HCT116 (cell line): Measurements from ENCODE around the gene ANXA2. TPM values are rescaled to one million over a fixed set of nuclear protein-coding genes. Genes with fewer than 3 reads are reported as not detected.

ENCODE experiments used
- ATAC-seq: fragments of 200-7000 bp; cut with Tn5 transposase; 2 replicates; pipeline ENCODE4 v1.9.1; 2020; ENCODE audit warnings: mild to moderate bottlenecking, moderate library complexity
- BruUV-seq: library from RNA; stranded (reverse); fragments of 400-500 nt; replicated peaks from 2 replicates; lab custom pipeline; 2021; lab: Mats Ljungman, UMichigan
- CTCF ChIA-PET: fragments of 300-600 bp; sonication (Branson Sonifier 250); formaldehyde crosslinking; loops from one replicate; lab custom pipeline; 2021; ENCODE audit warnings: antibody characterized with exemption; lab: Charles Lee
- POLR2A ChIA-PET: fragments of 300-600, 350-600 bp; sonication (Branson Sonifier 250); formaldehyde crosslinking; loops from one replicate; lab custom pipeline; 2021; ENCODE audit warnings: antibody characterized with exemption; lab: Charles Lee
- RAD21 ChIA-PET, 2 experiments: fragments of 300-600 bp; sonication (Branson Sonifier 250); formaldehyde crosslinking; loops; one replicate each; lab custom pipeline; 2023; ENCODE audit warnings: low total read pairs in 2 of 2; ENCODE audit not compliant: uncharacterized antibody in 2 of 2, unreplicated experiment in 2 of 2, low non-redundant PET in 1 of 2; lab: Charles Lee
- DNase-seq: peaks from one replicate; pipeline ENCODE4 v3.0.0-alpha.2; 2010; ENCODE audit warnings: low read depth, low spot score
- H2AFZ ChIP-seq: fragments of 200-600 bp; shearing (Covaris generic), sonication (generic); 2 replicates; pipeline ENCODE4 v1.6.1; 2017; ENCODE audit warnings: low read depth, mixed run types, mixed read lengths, antibody characterized with exemption, low read length; ENCODE audit not compliant: poor library complexity, severe bottlenecking
- H3K27ac ChIP-seq: 2 replicates; pipeline ENCODE4 v1.5.1; 2012; ENCODE audit warnings: low read depth, low read length
- H3K27me3 ChIP-seq: fragments of 200-600 bp; sonication (generic); 2 replicates; pipeline ENCODE4 v1.6.1; 2016; ENCODE audit warnings: mixed run types, low read length, mixed read lengths; ENCODE audit not compliant: insufficient read depth
- H3K36me3 ChIP-seq, 2 experiments: fragments of 200-500 bp in 1 of 2; fragments of 200-600 bp in 1 of 2; sonication (Bioruptor generic) in 1 of 2; sonication (generic) in 1 of 2; 2 replicates each; pipeline versions ENCODE4 v1.5.1 to v1.6.1; 2014 to 2016; ENCODE audit warnings: low read length in 2 of 2, inconsistent platforms in 1 of 2, mixed read lengths in 1 of 2, mixed run types in 1 of 2; ENCODE audit not compliant: insufficient read depth in 2 of 2, control insufficient read depth in 1 of 2
- H3K4me1 ChIP-seq, 2 experiments: fragments of 200-600 bp in 1 of 2; sonication (generic) in 1 of 2; 2 replicates each; pipeline versions ENCODE4 v1.5.1 to v1.6.1; 2012 to 2017; ENCODE audit warnings: low read length in 2 of 2, inconsistent platforms in 1 of 2, mild to moderate bottlenecking in 1 of 2, mixed read lengths in 1 of 2, mixed run types in 1 of 2, moderate library complexity in 1 of 2; ENCODE audit not compliant: insufficient read depth in 2 of 2, control insufficient read depth in 1 of 2
- H3K4me2 ChIP-seq: fragments of 200-600 bp; sonication (generic); 2 replicates; pipeline ENCODE4 v1.6.1; 2017; ENCODE audit warnings: mixed run types, low read length, mixed read lengths
- H3K4me3 ChIP-seq, 2 experiments: fragments of 200-600 bp in 1 of 2; sonication (generic) in 1 of 2; replicated peaks in 1 of 2; 2 replicates each; pipeline ENCODE4 v1.5.1; 2011 to 2016; ENCODE audit warnings: low read length in 2 of 2, control low read depth in 1 of 2, low read depth in 1 of 2, mild to moderate bottlenecking in 1 of 2, mixed read lengths in 1 of 2, mixed run types in 1 of 2
- H3K79me2 ChIP-seq: fragments of 200-600 bp; sonication (generic); 2 replicates; pipeline ENCODE4 v1.6.1; 2017; ENCODE audit warnings: mild to moderate bottlenecking, mixed run types, low read length, moderate library complexity, mixed read lengths; ENCODE audit not compliant: insufficient read depth
- H3K9ac ChIP-seq: fragments of 200-600 bp; sonication (generic); 2 replicates; pipeline ENCODE4 v1.6.1; 2016; ENCODE audit warnings: low read length, mixed read lengths
- H3K9me2 ChIP-seq: fragments of 200-600 bp; sonication (generic), shearing (Covaris generic); 2 replicates; pipeline ENCODE4 v1.6.1; 2017; ENCODE audit warnings: mixed run types, mild to moderate bottlenecking, moderate library complexity; ENCODE audit not compliant: insufficient read depth
- H3K9me3 ChIP-seq, 2 experiments: fragments of 200-500 bp in 1 of 2; fragments of 200-600 bp in 1 of 2; sonication (Bioruptor generic) in 1 of 2; sonication (generic) in 1 of 2; 2 replicates each; pipeline ENCODE4 v1.6.1; 2014 to 2017; ENCODE audit warnings: low read length in 2 of 2, mixed read lengths in 2 of 2, inconsistent platforms in 1 of 2, low read depth in 1 of 2, mild to moderate bottlenecking in 1 of 2, mixed run types in 1 of 2, moderate library complexity in 1 of 2; ENCODE audit not compliant: control insufficient read depth in 1 of 2, insufficient read depth in 1 of 2
- H4K20me1 ChIP-seq: fragments of 200-600 bp; sonication (generic), shearing (Covaris generic); 2 replicates; pipeline ENCODE4 v1.6.1; 2017; ENCODE audit warnings: mixed run types, mild to moderate bottlenecking, moderate library complexity; ENCODE audit not compliant: insufficient read depth
- CEBPB ChIP-seq: IDR thresholded peaks from 2 replicates; pipeline ENCODE4 v1.6.1; 2012; ENCODE audit warnings: low read depth
- ELF1 ChIP-seq: IDR thresholded peaks from 2 replicates; pipeline ENCODE4 v1.6.1; 2012; ENCODE audit warnings: low read depth, borderline replicate concordance
- EZH2phosphoT487 ChIP-seq: fragments of 200-600 bp; IDR thresholded peaks from 2 replicates; pipeline ENCODE4 v1.6.1; 2018; ENCODE audit warnings: antibody characterized with exemption, borderline replicate concordance
- JUND ChIP-seq: IDR thresholded peaks from 2 replicates; pipeline ENCODE4 v1.6.1; 2012
- POLR2AphosphoS5 ChIP-seq: IDR thresholded peaks from 2 replicates; pipeline ENCODE4 v1.6.1; 2011; ENCODE audit warnings: mild to moderate bottlenecking, low read depth, low read length, moderate library complexity
- RAD21 ChIP-seq: IDR thresholded peaks from 2 replicates; pipeline ENCODE4 v1.6.1; 2012; ENCODE audit warnings: low read depth, mild to moderate bottlenecking
- SIN3A ChIP-seq: IDR thresholded peaks from 2 replicates; pipeline ENCODE4 v1.6.1; 2012; ENCODE audit warnings: low read depth
- YY1 ChIP-seq: IDR thresholded peaks from 2 replicates; pipeline ENCODE4 v1.6.1; 2011; ENCODE audit warnings: low read length, low read depth, moderate library complexity, mild to moderate bottlenecking; ENCODE audit not compliant: insufficient replicate concordance; ENCODE audit errors: extremely low read depth
- ZFX ChIP-seq: fragments of 450-650 bp; IDR thresholded peaks from 2 replicates; pipeline ENCODE4 v1.6.1; 2017
- intact Hi-C: fragments of 100-400 bp; cut with micrococcal nuclease; formaldehyde crosslinking; loops from 2 replicates; pipeline ENCODE4 v1.10.0; 2022
- total RNA-seq: library from RNA; stranded (reverse); gene quantifications from one replicate; pipeline ENCODE4 v1.2.1, GENCODE V29; 2021; ENCODE audit not compliant: unreplicated experiment
- TF ChIP-seq, protein P1 (sequence below): IDR thresholded peaks from 2 replicates; pipeline ENCODE4 v1.6.1; 2012

ANXA2 gene
- total RNA-seq, 1 experiment from 2014 or later = 1,298 TPM

DNA sequence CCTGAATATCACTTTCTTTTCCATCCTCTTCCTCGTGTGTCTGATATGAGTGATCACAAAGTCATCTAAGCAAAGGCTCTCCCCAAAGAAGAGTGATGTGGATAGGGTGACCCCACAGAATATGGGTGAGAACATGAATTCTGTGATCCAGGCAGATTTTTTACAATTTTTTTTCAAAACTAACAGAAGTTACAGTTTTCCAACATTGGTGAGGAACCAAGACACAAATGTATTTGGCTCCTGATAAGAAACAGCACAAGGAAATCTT is 27.0 kb downstream of the ANXA2 start:
- TSS peak; percentile 9 for BruUV-seq
- intact Hi-C loops = loop anchor here (5.0 kb wide), 1 partner anchor 106 kb away; the partner anchor contains the start of gene ICE2

GRCh38 chr15:60370105-60370868 is 27.5 kb downstream of the ANXA2 start:
- ChIA-PET POLR2A (interaction anchor here (1.7 to 8.0 kb wide), 3 partner anchors 7 to 27 kb away, joined by 5 to 70 read pairs (median 49); partner anchors contain the start of gene ANXA2), CTCF (interaction anchor here (1.3 kb wide), 1 partner anchor 10 kb away, joined by 5 read pairs; no protein-coding TSS in a partner anchor), RAD21 (no interaction called here)
- 0 out of 2 replicates have a peak, but pooled peaks cover under 1% of the 10 kb centered on the region for H4K20me1 ChIP-seq
- no peak for TF ChIP-seq YY1
- no peak for TF ChIP-seq JUND
- TF ChIP-seq SIN3A = no peak
- no peak for TF ChIP-seq EZH2phosphoT487
- TF ChIP-seq ELF1 = no peak
- TF ChIP-seq CEBPB = no peak
- no peak for TF ChIP-seq RAD21
- no peak for TF ChIP-seq ZFX
- no peaks in the 10 kb centered on the region for H3K27me3 ChIP-seq
- peak overlapping the region; percentile 93 for H3K27ac ChIP-seq
- peaks cover 8 to 37% of the 10 kb centered on the region in 2 experiments for H3K36me3 ChIP-seq
- H3K4me2 ChIP-seq = peak overlapping the region; percentile 65
- H3K9ac ChIP-seq = peak overlapping the region; percentile 63
- H3K4me1 ChIP-seq = peaks cover 62 to 74% of the 10 kb centered on the region in 2 experiments
- intact Hi-C loops = loop anchor here (5.0 kb wide), 1 partner anchor 107 kb away; the partner anchor contains the start of gene ICE2
- H3K79me2 ChIP-seq = peaks cover 75% of the 10 kb centered on the region
- H3K9me3 ChIP-seq = no peaks in the 10 kb centered on the region
- no peak for ATAC-seq
- H3K4me3 ChIP-seq = peak overlapping the region in 1 of 2 experiments; percentile 19; a peak in 2 of 4 replicates
- H2AFZ ChIP-seq = no peak overlapping the region
- no TSS peak for BruUV-seq
- no peaks in the 10 kb centered on the region; the same call in 1 of the 2 replicates for H3K9me2 ChIP-seq
- DNase-seq = no peak

More for the DNA sequence above, 27.0 kb downstream of the ANXA2 start:
- Histone ChIP-seq H3K9ac (peak overlapping the region; percentile 63), H3K4me3 (peak overlapping the region in 1 of 2 experiments; percentile 19; a peak in 2 of 4 replicates), H3K27me3 (no peaks in the 10 kb centered on the region), H3K9me2 (no peaks in the 10 kb centered on the region), H3K36me3 (peaks cover 6 to 40% of the 10 kb centered on the region in 2 experiments; a peak in 3 of 4 replicates), H3K4me1 (peaks cover 67 to 77% of the 10 kb centered on the region in 2 experiments), H4K20me1 (no peaks in the 10 kb centered on the region), H3K27ac (peak overlapping the region; percentile 93), H3K9me3 (no peaks in the 10 kb centered on the region), H3K79me2 (peaks cover 76% of the 10 kb centered on the region), H3K4me2 (peak overlapping the region; percentile 65), H2AFZ (no peak overlapping the region)
- no peak for TF ChIP-seq SIN3A
- TF ChIP-seq POLR2AphosphoS5 = no peak
- TF ChIP-seq, protein P1, sequence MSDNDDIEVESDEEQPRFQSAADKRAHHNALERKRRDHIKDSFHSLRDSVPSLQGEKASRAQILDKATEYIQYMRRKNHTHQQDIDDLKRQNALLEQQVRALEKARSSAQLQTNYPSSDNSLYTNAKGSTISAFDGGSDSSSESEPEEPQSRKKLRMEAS = no peak
- no peak for TF ChIP-seq YY1
- no peak for TF ChIP-seq EZH2phosphoT487
- TF ChIP-seq RAD21 = no peak
- no peak for TF ChIP-seq JUND
- POLR2A ChIA-PET = interaction anchor here (1.7 to 8.0 kb wide), 3 partner anchors 8 to 27 kb away, joined by 5 to 70 read pairs (median 49); partner anchors contain the start of gene ANXA2
- RAD21 ChIA-PET = no interaction called here
- CTCF ChIA-PET = interaction anchor here (1.4 kb wide), 1 partner anchor 150 kb away, joined by 4 read pairs; no protein-coding TSS in a partner anchor
- ATAC-seq = no peak
- no peak for DNase-seq
